BLaER1 treated with 17β-estradiol and CSF1 and Interleukin-3, amounts not matched to agents 10 nM and 100 nM (cell line): Measurements from ENCODE around the gene BGN.
A peak's percentile ranks its signal among the peaks of the same experiment; 100 is the strongest.

Experiments used
- H3K27ac ChIP-seq, 11 experiments: shearing (Covaris generic); formaldehyde crosslinking; 2 replicates each; pipeline ENCODE4 v1.8.1; 2022
- H3K27me3 ChIP-seq, 11 experiments: shearing (Covaris generic); formaldehyde crosslinking; 2 replicates each; pipeline ENCODE4 v1.8.1; 2022
- H3K36me3 ChIP-seq, 11 experiments: shearing (Covaris generic); formaldehyde crosslinking; 2 replicates each; pipeline ENCODE4 v1.8.1; 2022
- H3K4me1 ChIP-seq, 10 experiments: shearing (Covaris generic); formaldehyde crosslinking; 2 replicates each; pipeline ENCODE4 v1.8.1; 2022
- H3K4me2 ChIP-seq, 11 experiments: shearing (Covaris generic); formaldehyde crosslinking; 2 replicates each; pipeline ENCODE4 v1.8.1; 2022
- H3K4me3 ChIP-seq, 10 experiments: shearing (Covaris generic); formaldehyde crosslinking; 2 replicates each; pipeline ENCODE4 v1.8.1; 2022
- H3K9ac ChIP-seq, 11 experiments: shearing (Covaris generic); formaldehyde crosslinking; 2 replicates each; pipeline ENCODE4 v1.8.1; 2022
- H3K9me3 ChIP-seq, 11 experiments: shearing (Covaris generic); formaldehyde crosslinking; replicated peaks in 1 of 11; 2 replicates each; pipeline ENCODE4 v1.8.1; 2022
- H4K20me1 ChIP-seq, 11 experiments: shearing (Covaris generic); formaldehyde crosslinking; 2 replicates each; pipeline ENCODE4 v1.8.1; 2022
- Cebpa-rat ChIP-seq, 11 experiments: shearing (Covaris generic); IDR thresholded peaks; 2 replicates each; pipeline ENCODE4 v1.8.1; 2022

BGN gene

DNA sequence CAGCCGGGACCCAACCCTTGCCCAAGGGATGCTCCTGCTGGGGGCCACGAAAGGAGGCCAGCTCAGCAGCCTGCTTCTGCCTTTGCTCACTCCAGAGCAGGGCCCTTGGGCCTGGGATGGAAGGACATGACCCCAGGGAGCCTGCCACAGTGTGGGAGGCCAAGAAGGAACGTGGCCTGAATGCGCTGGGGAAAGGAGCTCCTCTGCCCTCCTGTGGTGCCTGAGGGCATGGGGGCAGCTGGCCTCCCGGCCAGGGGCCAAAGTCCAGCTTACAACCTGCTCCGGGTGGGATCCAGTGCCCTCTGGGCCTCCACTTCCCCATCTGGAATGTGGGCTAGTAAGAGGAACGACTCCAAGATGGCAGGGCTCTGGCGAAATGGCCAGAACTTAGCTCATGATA is 20.7 kb downstream of the BGN start:
- Histone ChIP-seq H3K9me3 (peaks cover 0 to 3% (median 0%) of the 10 kb centered on the region in 11 experiments; a peak in 3 of 22 replicates), H3K27me3 (peaks cover 49 to 80% (median 60%) of the 10 kb centered on the region in 11 experiments), H3K4me1 (peaks cover 0 to 41% (median 11%) of the 10 kb centered on the region in 10 experiments; a peak in 10 of 20 replicates), H3K36me3 (no peaks in the 10 kb centered on the region), H3K4me3 (no peak overlapping the region), H3K27ac (no peak overlapping the region), H4K20me1 (peaks cover 0 to 57% (median 0%) of the 10 kb centered on the region in 11 experiments; a peak in 8 of 22 replicates), H3K9ac (no peak overlapping the region), H3K4me2 (peak overlapping the region in 3 of 11 experiments; percentile 11 to 47 (median 18); a peak in 3 of 22 replicates)
- no peak for TF ChIP-seq Cebpa-rat (IDR thresholded peaks at IDR 0.05)

DNA sequence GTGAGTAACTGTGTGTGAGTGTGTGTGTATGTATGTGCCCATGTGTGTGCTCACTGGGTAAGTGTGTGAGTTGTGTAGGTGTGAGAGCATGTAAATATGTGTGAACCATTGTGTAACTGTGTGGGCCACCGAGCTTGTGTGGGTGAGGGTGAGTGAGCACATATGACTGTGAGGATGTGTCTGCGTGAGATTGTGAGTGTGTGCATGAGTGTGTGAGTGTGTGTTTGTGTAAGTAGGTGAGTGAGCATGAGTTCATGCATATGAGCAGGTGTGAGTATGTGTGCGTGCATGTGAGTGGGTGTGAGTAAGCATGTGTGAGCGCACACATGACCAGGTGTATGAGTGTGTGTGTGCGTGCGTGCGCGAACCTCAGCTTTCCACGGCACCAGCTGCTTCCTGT is 21.3 kb downstream of the BGN start:
- peaks cover 0 to 3% (median 0%) of the 10 kb centered on the region in 11 experiments; a peak in 2 of 22 replicates for H3K9me3 ChIP-seq
- H3K4me1 ChIP-seq, result peaks cover 0 to 37% (median 11%) of the 10 kb centered on the region in 10 experiments; a peak in 10 of 20 replicates
- H3K4me2 ChIP-seq, result peak overlapping the region in 5 of 11 experiments; percentile 11 to 47 (median 42); a peak in 8 of 22 replicates
- H3K27ac ChIP-seq, result no peak overlapping the region
- H3K9ac ChIP-seq, result no peak overlapping the region
- H3K4me3 ChIP-seq, result no peak overlapping the region
- peaks cover 55 to 83% (median 66%) of the 10 kb centered on the region in 11 experiments for H3K27me3 ChIP-seq
- no peak for TF ChIP-seq Cebpa-rat (IDR thresholded peaks at IDR 0.05)
- no peaks in the 10 kb centered on the region for H3K36me3 ChIP-seq
- peaks cover 0 to 52% (median 2%) of the 10 kb centered on the region in 11 experiments; a peak in 8 of 22 replicates for H4K20me1 ChIP-seq

GRCh38 chrX:153517423-153517822 is 22.6 kb downstream of the BGN start, which contains the start of gene ATP2B3:
Gene ATP2B3, plus strand, starts transcription at chrX:153517642. Its CDS starts 18,606 bp downstream, at chrX:153536248.
- no peak for TF ChIP-seq Cebpa-rat (IDR thresholded peaks at IDR 0.05)
- peaks cover 0 to 36% (median 16%) of the 10 kb centered on the region in 10 experiments; a peak in 14 of 20 replicates for H3K4me1 ChIP-seq
- H3K36me3 ChIP-seq, result no peaks in the 10 kb centered on the region
- H3K27ac ChIP-seq, result no peak within 1 kb of the TSS
- peaks cover 0 to 3% (median 0%) of the 10 kb centered on the region in 11 experiments; a peak in 1 of 22 replicates for H3K9me3 ChIP-seq
- no peak within 1 kb of the TSS for H3K4me3 ChIP-seq
- no peak within 1 kb of the TSS for H3K9ac ChIP-seq
- H3K4me2 ChIP-seq, result peak within 1 kb of the TSS in 6 of 11 experiments; percentile 9 to 47 (median 42); a peak in 10 of 22 replicates
- H4K20me1 ChIP-seq, result peaks cover 0 to 51% (median 9%) of the 10 kb centered on the region in 11 experiments; a peak in 9 of 22 replicates
- H3K27me3 ChIP-seq, result peaks cover 69 to 85% (median 79%) of the 10 kb centered on the region in 11 experiments

DNA sequence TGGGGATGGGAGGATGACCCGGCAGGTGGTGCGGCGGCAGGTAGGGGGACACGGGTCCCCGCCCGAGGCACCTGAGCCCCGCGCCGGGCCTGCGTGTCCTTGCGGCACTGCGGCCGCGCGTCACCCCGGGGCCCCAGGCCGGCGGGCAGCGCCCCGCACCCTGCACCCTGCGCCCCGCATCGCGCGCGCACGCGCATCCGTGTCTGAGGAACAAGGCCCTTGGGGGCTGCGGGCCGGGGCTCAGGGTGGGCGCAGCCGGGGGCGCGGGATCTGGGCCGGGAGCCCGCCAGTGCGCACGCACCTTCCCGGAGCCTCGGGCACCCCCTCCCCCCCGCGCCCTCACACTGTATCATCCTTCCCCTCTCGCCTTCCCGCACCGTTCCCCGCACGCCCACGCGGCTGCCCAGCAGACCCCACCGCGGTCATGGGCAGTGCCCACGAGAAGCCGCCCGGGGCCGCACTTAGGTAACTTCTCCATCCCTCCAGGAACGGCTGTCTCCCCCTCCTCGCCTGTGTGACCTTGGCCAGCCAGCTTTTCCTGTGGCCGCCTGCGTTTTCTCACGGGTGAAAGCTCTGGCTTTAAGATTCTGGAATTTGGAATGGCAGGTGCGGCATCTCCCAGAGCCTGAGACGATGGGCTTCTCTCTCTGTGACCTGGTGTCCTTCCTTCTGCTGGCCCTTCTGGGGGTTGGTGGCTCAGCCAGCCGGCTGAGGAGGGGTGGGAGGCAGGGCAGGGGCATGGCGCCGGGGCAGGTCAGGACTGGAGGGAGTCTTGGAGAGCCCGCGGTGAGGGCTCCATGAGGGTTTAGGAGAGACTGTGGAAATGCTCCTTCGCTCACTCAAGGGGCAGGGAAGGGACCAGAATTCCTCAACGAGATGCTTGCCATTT is 23.4 kb downstream of the BGN start:
- Histone ChIP-seq H4K20me1 (peaks cover 0 to 53% (median 9%) of the 10 kb centered on the region in 11 experiments; a peak in 9 of 22 replicates), H3K4me3 (no peak overlapping the region), H3K4me1 (peaks cover 0 to 36% (median 15%) of the 10 kb centered on the region in 10 experiments; a peak in 14 of 20 replicates), H3K9ac (no peak overlapping the region), H3K4me2 (peak overlapping the region in 2 of 11 experiments; percentile 7 to 21; a peak in 1 of 22 replicates), H3K36me3 (no peaks in the 10 kb centered on the region), H3K27me3 (peaks cover 75 to 93% (median 87%) of the 10 kb centered on the region in 11 experiments), H3K27ac (no peak overlapping the region), H3K9me3 (peaks cover 0 to 3% (median 0%) of the 10 kb centered on the region in 11 experiments; a peak in 1 of 22 replicates)
- TF ChIP-seq Cebpa-rat (IDR thresholded peaks at IDR 0.05), result no peak

DNA sequence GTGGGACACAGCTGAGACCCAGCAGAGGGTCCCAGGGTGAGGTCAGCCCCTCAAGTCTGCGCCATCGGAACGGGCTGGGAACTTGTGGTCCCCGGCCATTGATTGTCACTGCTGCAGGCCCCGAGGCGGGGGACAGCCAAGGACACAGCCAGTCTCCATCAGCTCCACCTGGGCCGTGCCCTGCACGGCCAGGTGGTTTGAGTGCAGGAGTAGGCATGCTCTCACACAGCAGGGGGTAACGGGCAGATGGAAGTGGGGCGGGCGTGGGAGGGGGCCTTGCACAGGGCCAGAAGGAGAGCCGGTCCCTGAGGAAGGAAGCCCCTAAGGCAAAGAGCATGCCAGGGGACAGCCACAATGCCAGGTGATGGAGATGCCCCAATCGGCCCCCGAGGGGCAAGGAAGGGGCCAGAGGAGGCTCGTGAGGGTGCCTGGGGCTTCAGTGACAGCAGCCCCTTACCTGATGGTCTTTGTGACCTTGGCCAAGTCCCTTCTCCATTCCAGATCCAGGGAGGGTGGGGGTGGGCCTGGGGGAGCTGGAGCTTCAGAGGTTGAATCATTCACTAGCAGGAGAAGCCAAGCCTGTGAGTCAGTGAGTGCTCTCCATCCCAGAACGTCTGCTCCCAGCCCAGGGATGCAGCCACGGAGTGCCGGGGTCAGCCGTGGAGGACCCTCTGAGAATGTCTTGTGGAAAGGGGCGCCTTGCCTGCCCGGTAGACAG is 24.9 kb downstream of the BGN start:
- H3K9me3 ChIP-seq, result peaks cover 0 to 3% (median 0%) of the 10 kb centered on the region in 11 experiments; a peak in 1 of 22 replicates
- H4K20me1 ChIP-seq, result peaks cover 0 to 50% (median 9%) of the 10 kb centered on the region in 11 experiments; a peak in 8 of 22 replicates
- H3K36me3 ChIP-seq, result no peaks in the 10 kb centered on the region
- TF ChIP-seq Cebpa-rat (IDR thresholded peaks at IDR 0.05), result no peak
- H3K9ac ChIP-seq, result no peak overlapping the region
- no peak overlapping the region for H3K4me3 ChIP-seq
- no peak overlapping the region for H3K27ac ChIP-seq
- H3K4me1 ChIP-seq, result peaks cover 0 to 35% (median 15%) of the 10 kb centered on the region in 10 experiments; a peak in 14 of 20 replicates
- peaks cover 89 to 100% (median 99%) of the 10 kb centered on the region in 11 experiments for H3K27me3 ChIP-seq
- no peak overlapping the region for H3K4me2 ChIP-seq

- Histone ChIP-seq H4K20me1 (peaks cover 0 to 50% (median 9%) of the 10 kb centered on the region in 11 experiments; a peak in 9 of 22 replicates), H3K27me3 (peaks cover 88 to 100% (median 99%) of the 10 kb centered on the region in 11 experiments), H3K9me3 (peaks cover 0 to 3% (median 0%) of the 10 kb centered on the region in 11 experiments; a peak in 1 of 22 replicates), H3K4me3 (no peak overlapping the region), H3K9ac (no peak overlapping the region), H3K4me2 (no peak overlapping the region), H3K36me3 (no peaks in the 10 kb centered on the region), H3K27ac (no peak overlapping the region), H3K4me1 (peaks cover 0 to 28% (median 15%) of the 10 kb centered on the region in 10 experiments; a peak in 14 of 20 replicates)
- TF ChIP-seq Cebpa-rat (IDR thresholded peaks at IDR 0.05), result no peak
Measured at GRCh38 chrX:153520287-153520917, 25.6 kb downstream of the BGN start.

GRCh38 chrX:153521034-153521433 is 26.3 kb downstream of the BGN start:
- peaks cover 0 to 50% (median 9%) of the 10 kb centered on the region in 11 experiments; a peak in 9 of 22 replicates for H4K20me1 ChIP-seq
- no peak overlapping the region for H3K4me3 ChIP-seq
- H3K4me2 ChIP-seq, result peak overlapping the region in 7 of 11 experiments; percentile 8 to 61 (median 32); a peak in 9 of 22 replicates
- no peak overlapping the region for H3K27ac ChIP-seq
- no peaks in the 10 kb centered on the region for H3K36me3 ChIP-seq
- peaks cover 89 to 100% (median 100%) of the 10 kb centered on the region in 11 experiments for H3K27me3 ChIP-seq
- peaks cover 0 to 26% (median 15%) of the 10 kb centered on the region in 10 experiments; a peak in 14 of 20 replicates for H3K4me1 ChIP-seq
- TF ChIP-seq Cebpa-rat (IDR thresholded peaks at IDR 0.05), result no peak
- H3K9me3 ChIP-seq, result peaks cover 0 to 3% (median 0%) of the 10 kb centered on the region in 11 experiments; a peak in 1 of 22 replicates
- H3K9ac ChIP-seq, result no peak overlapping the region

GRCh38 chrX:153522259-153522658 is 27.5 kb downstream of the BGN start:
- H3K9ac ChIP-seq, result no peak overlapping the region
- peaks cover 0 to 17% (median 9%) of the 10 kb centered on the region in 10 experiments; a peak in 13 of 20 replicates for H3K4me1 ChIP-seq
- H3K4me2 ChIP-seq, result peak overlapping the region in 7 of 11 experiments; percentile 5 to 61 (median 32); a peak in 7 of 22 replicates
- no peak overlapping the region for H3K4me3 ChIP-seq
- H3K27ac ChIP-seq, result no peak overlapping the region
- H3K36me3 ChIP-seq, result no peaks in the 10 kb centered on the region
- H4K20me1 ChIP-seq, result peaks cover 0 to 52% (median 12%) of the 10 kb centered on the region in 11 experiments; a peak in 9 of 22 replicates
- peaks cover 91 to 100% (median 99%) of the 10 kb centered on the region in 11 experiments for H3K27me3 ChIP-seq
- TF ChIP-seq Cebpa-rat (IDR thresholded peaks at IDR 0.05), result no peak
- no peaks in the 10 kb centered on the region for H3K9me3 ChIP-seq
